Neural cell (in vitro differentiated cells): ENCODE measurements around the gene CDH4.

Experiments
- EP300 ChIP-seq: fragments of 450-650 bp; conservative IDR thresholded peaks from 2 replicates; pipeline ENCODE4 v1.6.1; 2014; ENCODE audit warnings: antibody characterized with exemption, mild to moderate bottlenecking, moderate library complexity; ENCODE audit not compliant: poor library complexity, severe bottlenecking
- EZH2 ChIP-seq: fragments of 200-600, 300-800 bp; shearing (Covaris generic), sonication (generic); IDR thresholded peaks from 2 replicates; pipeline ENCODE4 v1.6.1; 2014; ENCODE audit warnings: antibody characterized with exemption, low read length, borderline replicate concordance, mild to moderate bottlenecking; ENCODE audit not compliant: insufficient read depth, poor library complexity, severe bottlenecking
- MXI1 ChIP-seq: fragments of 450-650 bp; conservative IDR thresholded peaks from 2 replicates; pipeline ENCODE4 v1.6.1; 2014; ENCODE audit warnings: antibody characterized with exemption, mild to moderate bottlenecking; ENCODE audit not compliant: poor library complexity, severe bottlenecking
- POLR2AphosphoS5 ChIP-seq: IDR thresholded peaks from 2 replicates; pipeline ENCODE4 v1.6.1; 2012
- RAD21 ChIP-seq: fragments of 450-650 bp; conservative IDR thresholded peaks from 2 replicates; pipeline ENCODE4 v1.6.1; 2014; ENCODE audit warnings: antibody characterized with exemption, mild to moderate bottlenecking, moderate library complexity
- TAF1 ChIP-seq: IDR thresholded peaks from 2 replicates; pipeline ENCODE4 v1.6.1; 2012; ENCODE audit warnings: low read depth
- TF ChIP-seq, protein P1 (sequence below): fragments of 450-650 bp; IDR thresholded peaks from 2 replicates; pipeline ENCODE4 v1.5.1; 2014; ENCODE audit warnings: antibody characterized with exemption, mild to moderate bottlenecking, moderate library complexity; ENCODE audit not compliant: poor library complexity, severe bottlenecking
- TF ChIP-seq, protein P2 (sequence below): IDR thresholded peaks from 2 replicates; pipeline ENCODE4 v1.6.1; 2012; ENCODE audit warnings: borderline replicate concordance

DNA sequence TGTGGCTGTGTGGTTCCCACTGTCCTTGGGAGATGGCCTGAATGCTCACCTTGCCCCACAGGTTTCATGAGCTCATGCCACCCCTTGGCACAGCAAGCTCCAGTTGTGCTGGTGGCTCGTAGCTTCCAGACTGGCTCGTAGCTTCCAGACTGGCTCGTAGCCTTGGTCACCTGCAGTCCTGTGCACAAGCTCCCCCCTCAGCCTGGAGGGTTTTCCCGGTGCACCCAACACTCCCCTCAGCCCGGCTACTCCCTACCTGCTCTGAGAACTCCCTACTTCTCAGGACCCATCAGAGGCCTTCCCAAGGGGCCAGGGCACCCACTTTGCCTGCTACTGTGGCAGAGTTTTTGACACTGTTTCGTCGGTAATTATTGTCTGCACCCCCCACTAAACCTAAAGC, 528.0 kb downstream of the CDH4 start:
- TF ChIP-seq, protein P1, sequence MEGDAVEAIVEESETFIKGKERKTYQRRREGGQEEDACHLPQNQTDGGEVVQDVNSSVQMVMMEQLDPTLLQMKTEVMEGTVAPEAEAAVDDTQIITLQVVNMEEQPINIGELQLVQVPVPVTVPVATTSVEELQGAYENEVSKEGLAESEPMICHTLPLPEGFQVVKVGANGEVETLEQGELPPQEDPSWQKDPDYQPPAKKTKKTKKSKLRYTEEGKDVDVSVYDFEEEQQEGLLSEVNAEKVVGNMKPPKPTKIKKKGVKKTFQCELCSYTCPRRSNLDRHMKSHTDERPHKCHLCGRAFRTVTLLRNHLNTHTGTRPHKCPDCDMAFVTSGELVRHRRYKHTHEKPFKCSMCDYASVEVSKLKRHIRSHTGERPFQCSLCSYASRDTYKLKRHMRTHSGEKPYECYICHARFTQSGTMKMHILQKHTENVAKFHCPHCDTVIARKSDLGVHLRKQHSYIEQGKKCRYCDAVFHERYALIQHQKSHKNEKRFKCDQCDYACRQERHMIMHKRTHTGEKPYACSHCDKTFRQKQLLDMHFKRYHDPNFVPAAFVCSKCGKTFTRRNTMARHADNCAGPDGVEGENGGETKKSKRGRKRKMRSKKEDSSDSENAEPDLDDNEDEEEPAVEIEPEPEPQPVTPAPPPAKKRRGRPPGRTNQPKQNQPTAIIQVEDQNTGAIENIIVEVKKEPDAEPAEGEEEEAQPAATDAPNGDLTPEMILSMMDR, result no peak
- TF ChIP-seq MXI1 (no peak), EZH2 (no peak), EP300 (no peak), POLR2AphosphoS5 (no peak), TAF1 (no peak), RAD21 (no peak)
- TF ChIP-seq, protein P2, sequence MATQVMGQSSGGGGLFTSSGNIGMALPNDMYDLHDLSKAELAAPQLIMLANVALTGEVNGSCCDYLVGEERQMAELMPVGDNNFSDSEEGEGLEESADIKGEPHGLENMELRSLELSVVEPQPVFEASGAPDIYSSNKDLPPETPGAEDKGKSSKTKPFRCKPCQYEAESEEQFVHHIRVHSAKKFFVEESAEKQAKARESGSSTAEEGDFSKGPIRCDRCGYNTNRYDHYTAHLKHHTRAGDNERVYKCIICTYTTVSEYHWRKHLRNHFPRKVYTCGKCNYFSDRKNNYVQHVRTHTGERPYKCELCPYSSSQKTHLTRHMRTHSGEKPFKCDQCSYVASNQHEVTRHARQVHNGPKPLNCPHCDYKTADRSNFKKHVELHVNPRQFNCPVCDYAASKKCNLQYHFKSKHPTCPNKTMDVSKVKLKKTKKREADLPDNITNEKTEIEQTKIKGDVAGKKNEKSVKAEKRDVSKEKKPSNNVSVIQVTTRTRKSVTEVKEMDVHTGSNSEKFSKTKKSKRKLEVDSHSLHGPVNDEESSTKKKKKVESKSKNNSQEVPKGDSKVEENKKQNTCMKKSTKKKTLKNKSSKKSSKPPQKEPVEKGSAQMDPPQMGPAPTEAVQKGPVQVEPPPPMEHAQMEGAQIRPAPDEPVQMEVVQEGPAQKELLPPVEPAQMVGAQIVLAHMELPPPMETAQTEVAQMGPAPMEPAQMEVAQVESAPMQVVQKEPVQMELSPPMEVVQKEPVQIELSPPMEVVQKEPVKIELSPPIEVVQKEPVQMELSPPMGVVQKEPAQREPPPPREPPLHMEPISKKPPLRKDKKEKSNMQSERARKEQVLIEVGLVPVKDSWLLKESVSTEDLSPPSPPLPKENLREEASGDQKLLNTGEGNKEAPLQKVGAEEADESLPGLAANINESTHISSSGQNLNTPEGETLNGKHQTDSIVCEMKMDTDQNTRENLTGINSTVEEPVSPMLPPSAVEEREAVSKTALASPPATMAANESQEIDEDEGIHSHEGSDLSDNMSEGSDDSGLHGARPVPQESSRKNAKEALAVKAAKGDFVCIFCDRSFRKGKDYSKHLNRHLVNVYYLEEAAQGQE, result no peak
